NT2/D1 (cell line): Measurements from ENCODE around the gene TMEFF1.

Source experiments
- DNase-seq: peaks from one replicate; pipeline ENCODE4 v3.0.0-alpha.2; 2011; ENCODE audit warnings: low read depth, low spot score
- H3K27me3 ChIP-seq: 2 replicates; pipeline ENCODE4 v1.6.0; 2011; ENCODE audit warnings: mild to moderate bottlenecking; ENCODE audit not compliant: insufficient read length, insufficient read depth
- H3K36me3 ChIP-seq: 2 replicates; pipeline ENCODE4 v1.6.1; 2011; ENCODE audit warnings: mild to moderate bottlenecking, low read length, mixed read lengths; ENCODE audit not compliant: insufficient read depth, insufficient read length
- H3K4me1 ChIP-seq: 2 replicates; pipeline ENCODE4 v1.5.1; 2011; ENCODE audit not compliant: insufficient read depth, insufficient read length
- H3K4me3 ChIP-seq: 2 replicates; pipeline ENCODE4 v1.5.1; 2011; ENCODE audit warnings: low read depth; ENCODE audit not compliant: insufficient read length
- H3K9ac ChIP-seq: 2 replicates; pipeline ENCODE4 v1.6.0; 2011; ENCODE audit warnings: low read depth; ENCODE audit not compliant: insufficient read length
- H3K9me3 ChIP-seq: 2 replicates; pipeline ENCODE4 v1.5.1; 2011; ENCODE audit warnings: mild to moderate bottlenecking, low read length; ENCODE audit not compliant: insufficient read depth
- SUZ12 ChIP-seq: IDR thresholded peaks from 2 replicates; pipeline ENCODE4 v1.6.1; 2011; ENCODE audit not compliant: insufficient read length, insufficient read depth; ENCODE audit errors: extremely low read depth
- YY1 ChIP-seq: IDR thresholded peaks from 2 replicates; pipeline ENCODE4 v1.6.1; 2011; ENCODE audit not compliant: insufficient read length, insufficient read depth
- ZNF274 ChIP-seq: IDR thresholded peaks from 2 replicates; pipeline ENCODE4 v1.6.1; 2011; ENCODE audit warnings: mild to moderate bottlenecking, low read depth, low read length

The TMEFF1 gene

DNA sequence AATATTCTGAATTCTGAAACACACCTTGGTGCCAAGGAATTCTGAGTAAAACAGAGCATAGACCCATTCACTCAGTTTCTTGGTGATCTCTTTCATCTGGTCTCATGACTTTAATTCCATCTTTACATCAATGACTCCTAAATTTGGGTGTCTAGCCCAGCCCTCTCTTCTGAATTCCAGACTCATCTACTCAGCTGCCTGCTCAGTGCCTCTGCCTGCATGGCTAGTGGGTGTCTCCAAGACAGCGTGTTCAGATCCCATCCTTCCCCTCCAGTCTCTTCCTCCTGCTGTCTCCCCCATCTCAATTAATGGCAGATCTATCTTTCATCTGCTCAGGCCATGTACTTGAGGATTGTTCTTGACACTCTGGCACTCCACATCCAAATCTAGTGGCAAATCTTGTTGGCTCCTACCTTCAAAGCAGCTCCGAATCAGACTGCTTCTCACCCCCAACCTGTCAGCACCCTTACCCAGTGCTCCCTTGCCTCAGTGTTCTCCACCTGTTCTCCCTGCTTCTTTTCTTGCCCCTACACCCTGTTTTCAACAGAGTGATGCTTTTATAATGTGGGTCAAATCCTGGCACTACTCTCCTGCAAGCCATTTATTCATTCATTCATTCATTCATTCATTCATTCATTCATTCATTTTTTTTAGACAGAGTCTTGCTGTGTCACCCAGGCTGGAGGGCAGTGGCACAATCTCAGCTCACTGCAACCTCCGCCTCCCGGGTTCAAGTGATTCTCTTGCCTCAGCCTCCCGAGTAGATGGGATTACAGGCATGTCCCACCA, 110.3 kb downstream of the TMEFF1 start:
- peaks cover 31% of the 10 kb centered on the region for H3K36me3 ChIP-seq
- DNase-seq, result no peak
- H3K4me1 ChIP-seq, result no peaks in the 10 kb centered on the region
- TF ChIP-seq SUZ12 (no peak), YY1 (no peak), ZNF274 (no peak)
- no peak overlapping the region for H3K4me3 ChIP-seq
- H3K27me3 ChIP-seq, result no peaks in the 10 kb centered on the region
- no peak overlapping the region for H3K9ac ChIP-seq
- H3K9me3 ChIP-seq, result no peaks in the 10 kb centered on the region

DNA sequence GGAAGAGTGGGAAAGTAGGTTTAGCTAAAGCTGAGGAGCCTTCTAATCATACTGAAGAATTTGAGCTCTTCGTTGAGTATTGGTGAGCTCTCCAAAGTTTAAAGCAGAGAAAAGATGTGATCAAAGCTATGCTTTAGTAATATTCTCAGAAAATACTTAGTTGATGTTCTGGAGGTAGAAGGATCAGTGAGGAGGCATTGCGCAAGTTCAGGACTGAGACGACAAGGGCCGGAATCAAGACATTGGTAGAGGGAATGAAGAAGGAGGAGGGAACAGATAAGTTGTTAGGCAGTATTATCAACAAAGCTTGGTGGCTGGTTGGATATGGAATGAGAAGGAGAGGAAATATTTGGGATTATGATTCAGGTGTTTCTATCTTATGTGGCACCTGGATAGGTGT, 112.0 kb downstream of the TMEFF1 start:
- Histone ChIP-seq H3K9ac (no peak overlapping the region), H3K4me3 (no peak overlapping the region), H3K4me1 (no peaks in the 10 kb centered on the region), H3K27me3 (no peaks in the 10 kb centered on the region), H3K36me3 (peaks cover 27% of the 10 kb centered on the region), H3K9me3 (no peaks in the 10 kb centered on the region)
- TF ChIP-seq YY1 (no peak), SUZ12 (no peak), ZNF274 (no peak)
- no peak for DNase-seq

DNA sequence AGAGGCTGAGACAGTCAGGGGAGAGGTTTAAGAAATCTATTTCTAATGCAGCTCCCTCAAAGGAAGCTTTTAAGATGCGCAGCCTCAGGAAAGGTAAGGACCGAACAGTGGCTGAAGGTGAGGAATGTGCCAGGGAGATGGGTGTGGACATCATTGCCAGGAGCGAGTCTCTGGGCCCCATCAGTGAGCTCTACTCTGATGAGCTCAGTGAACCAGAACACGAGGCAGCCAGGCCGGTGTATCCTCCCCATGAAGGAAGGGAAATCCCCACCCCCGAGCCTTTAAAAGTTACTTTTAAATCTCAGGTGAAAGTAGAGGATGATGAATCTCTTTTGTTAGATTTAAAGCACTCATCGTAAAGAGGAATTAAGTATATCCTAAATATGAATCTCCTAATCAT, 113.1 kb downstream of the TMEFF1 start:
- Histone ChIP-seq H3K9ac (no peak overlapping the region), H3K4me3 (no peak overlapping the region), H3K9me3 (no peaks in the 10 kb centered on the region), H3K27me3 (no peaks in the 10 kb centered on the region), H3K4me1 (no peaks in the 10 kb centered on the region), H3K36me3 (peaks cover 26% of the 10 kb centered on the region)
- TF ChIP-seq ZNF274, result no peak
- no peak for TF ChIP-seq SUZ12
- no peak for TF ChIP-seq YY1
- DNase-seq, result no peak

DNA sequence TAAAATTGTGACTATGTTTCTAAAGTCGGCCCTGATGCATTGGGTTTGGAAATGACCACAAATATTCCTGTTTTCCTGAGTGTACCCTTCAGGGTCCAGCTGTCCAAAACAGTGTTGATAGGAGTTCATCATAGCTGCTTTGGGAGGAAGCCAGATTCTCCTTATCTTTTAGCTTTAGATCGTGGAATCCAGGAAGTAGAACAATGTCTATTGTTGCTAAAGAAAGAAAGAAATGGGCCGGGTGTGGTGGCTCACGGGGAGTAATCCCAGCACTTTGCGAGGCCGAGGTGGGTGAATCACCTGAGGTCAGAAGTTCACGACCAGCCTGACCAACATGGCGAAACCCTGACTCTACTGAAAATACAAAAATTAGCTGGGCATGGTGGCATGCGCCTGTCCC, 114.4 kb downstream of the TMEFF1 start:
- Histone ChIP-seq H3K36me3 (peaks cover 24% of the 10 kb centered on the region), H3K27me3 (no peaks in the 10 kb centered on the region), H3K9me3 (no peaks in the 10 kb centered on the region), H3K9ac (no peak overlapping the region), H3K4me3 (no peak overlapping the region), H3K4me1 (no peaks in the 10 kb centered on the region)
- no peak for DNase-seq
- no peak for TF ChIP-seq YY1
- no peak for TF ChIP-seq SUZ12
- TF ChIP-seq ZNF274, result no peak

DNA sequence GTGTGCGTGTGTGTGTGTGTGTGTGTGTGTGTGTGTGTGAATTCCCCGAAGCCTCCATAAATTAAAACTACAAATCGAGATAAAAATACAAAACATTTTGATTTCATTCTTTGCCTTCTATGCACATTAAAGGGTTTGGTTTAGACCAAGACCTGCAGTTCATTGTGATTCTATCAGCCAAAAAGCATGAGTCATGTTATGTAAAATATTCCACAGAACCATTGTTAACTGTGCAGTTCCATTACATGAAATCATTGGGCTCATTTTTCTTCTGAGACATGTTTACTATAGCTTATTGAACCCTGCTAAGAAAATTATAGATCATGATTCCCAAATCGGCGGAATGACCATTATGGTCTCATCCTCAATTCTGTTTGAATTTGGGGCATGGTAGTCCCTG, 116.6 kb downstream of the TMEFF1 start:
- Histone ChIP-seq H3K9me3 (no peaks in the 10 kb centered on the region), H3K27me3 (no peaks in the 10 kb centered on the region), H3K9ac (no peak overlapping the region), H3K36me3 (peaks cover 21% of the 10 kb centered on the region), H3K4me3 (no peak overlapping the region), H3K4me1 (no peaks in the 10 kb centered on the region)
- no peak for DNase-seq
- TF ChIP-seq SUZ12 (no peak), ZNF274 (no peak), YY1 (no peak)

GRCh38 chr9:100590481-100590880, 117.5 kb downstream of the TMEFF1 start:
- Histone ChIP-seq H3K4me3 (no peak overlapping the region), H3K36me3 (peaks cover 21% of the 10 kb centered on the region), H3K9ac (no peak overlapping the region), H3K4me1 (no peaks in the 10 kb centered on the region), H3K9me3 (no peaks in the 10 kb centered on the region), H3K27me3 (no peaks in the 10 kb centered on the region)
- no peak for DNase-seq
- TF ChIP-seq YY1 (no peak), SUZ12 (no peak), ZNF274 (no peak)

- DNase-seq, result no peak
- Histone ChIP-seq H3K4me3 (no peak overlapping the region), H3K4me1 (no peaks in the 10 kb centered on the region), H3K36me3 (peaks cover 15% of the 10 kb centered on the region), H3K27me3 (no peaks in the 10 kb centered on the region), H3K9me3 (no peaks in the 10 kb centered on the region), H3K9ac (no peak overlapping the region)
- TF ChIP-seq ZNF274 (no peak), SUZ12 (no peak), YY1 (no peak)
These were observed 118.2 kb downstream of the TMEFF1 start for GRCh38 chr9:100591139-100591538.
